HG02763 (cell line): Measurements from ENCODE around the gene SERGEF.

Experiments
- ATAC-seq: cut with Tn5 transposase; IDR thresholded peaks from one replicate; pipeline ENCODE4 v1.9.1; 2021; ENCODE audit warnings: mild to moderate bottlenecking, moderate library complexity; ENCODE audit not compliant: unreplicated experiment

Gene SERGEF

DNA sequence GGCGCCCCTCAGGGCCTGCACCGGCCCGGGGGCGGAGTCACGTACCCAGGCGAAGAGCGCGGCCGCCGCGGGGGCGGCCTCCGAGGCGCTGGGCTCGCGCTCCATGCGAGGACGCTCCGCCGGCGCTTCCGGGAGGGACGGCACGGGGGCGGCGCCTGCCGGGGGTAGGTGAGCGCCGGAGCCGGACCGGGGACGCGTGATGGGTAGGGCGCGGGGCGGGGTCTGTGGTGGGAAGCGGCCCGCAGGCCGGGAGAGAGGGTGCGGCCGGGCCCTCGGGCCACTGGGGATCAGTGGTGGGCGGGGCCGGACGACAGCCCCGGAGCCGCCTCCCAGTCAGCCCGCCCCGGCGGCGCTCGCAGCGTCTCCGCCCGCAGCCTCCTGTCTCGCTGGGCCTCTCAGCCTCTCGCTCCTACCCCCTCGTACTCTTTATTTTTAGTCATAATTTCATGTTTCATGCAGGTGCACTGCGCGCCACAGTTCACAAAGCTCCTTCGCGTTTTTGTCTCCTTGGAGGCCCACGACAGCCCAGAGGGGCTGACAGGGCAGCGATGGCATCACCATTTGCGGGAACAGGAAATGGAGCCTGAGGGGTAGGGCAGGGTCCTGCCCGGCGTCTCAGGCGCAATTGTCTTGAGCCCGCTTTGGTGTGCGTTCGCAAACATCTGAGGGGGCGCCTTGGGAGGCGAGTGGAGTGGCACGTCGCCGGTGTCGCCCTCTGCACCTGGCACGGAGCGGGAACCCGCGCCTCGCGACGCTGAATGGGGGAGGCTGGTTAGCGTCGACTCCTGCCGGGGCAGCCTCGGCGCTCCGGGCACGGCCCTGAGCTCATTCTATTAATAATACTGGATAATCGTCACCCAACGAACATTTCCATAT lies at the start of gene SERGEF:
Gene SERGEF, minus strand, starts transcription at position 142 of the 876 bp plus-strand sequence. Its CDS starts 37 bp downstream, at position 105.
- peak; percentile 93 for ATAC-seq

DNA sequence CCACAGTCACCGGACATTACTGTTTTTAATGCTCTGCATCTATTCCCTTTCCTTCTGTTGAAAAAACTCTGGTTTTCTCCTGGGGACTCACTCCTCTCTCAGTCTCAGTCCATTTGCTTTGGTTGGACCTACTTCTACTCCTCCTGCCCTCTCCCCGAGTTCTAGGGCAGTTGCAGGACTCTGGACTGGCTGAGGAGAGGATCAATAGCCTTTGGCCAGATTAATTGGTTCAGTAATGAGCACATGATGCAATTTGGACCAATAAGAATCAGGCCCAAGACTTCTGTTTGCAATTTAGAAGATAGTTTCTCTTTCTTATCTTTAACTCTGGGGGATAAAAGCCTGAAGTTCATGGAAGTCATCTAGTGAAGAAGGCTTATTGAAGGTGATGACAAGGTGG lies 48.5 kb upstream of the SERGEF start:
- ATAC-seq, result no peak

DNA sequence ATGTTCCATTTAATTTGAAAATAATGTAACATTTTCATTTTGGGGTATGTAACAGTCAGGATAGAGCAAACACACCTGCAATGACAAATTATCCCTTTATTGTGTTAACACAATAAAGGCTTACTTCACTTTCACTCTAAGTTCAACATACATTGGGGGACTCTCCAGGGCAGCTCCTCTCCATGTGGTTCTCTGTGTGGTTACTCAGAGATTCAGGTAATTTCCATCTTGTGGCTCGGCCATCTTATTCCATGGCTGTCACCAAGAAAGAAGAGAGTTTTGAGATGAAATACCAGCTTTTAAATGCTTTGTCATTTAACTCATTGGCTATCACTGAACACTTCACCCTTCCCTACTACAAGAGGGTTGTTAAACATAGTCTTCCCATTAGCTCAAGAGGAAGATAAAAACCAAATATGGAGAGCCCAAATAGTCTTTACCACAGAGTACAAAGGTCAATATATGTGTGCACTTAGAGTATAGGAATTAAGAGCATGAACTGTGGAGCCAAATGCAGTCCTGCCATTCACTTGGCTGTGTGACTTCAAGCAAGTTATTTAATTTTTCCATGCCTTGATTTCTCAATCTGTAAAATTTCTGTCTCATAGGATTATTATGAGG lies 43.8 kb upstream of the SERGEF start:
- no peak for ATAC-seq

DNA sequence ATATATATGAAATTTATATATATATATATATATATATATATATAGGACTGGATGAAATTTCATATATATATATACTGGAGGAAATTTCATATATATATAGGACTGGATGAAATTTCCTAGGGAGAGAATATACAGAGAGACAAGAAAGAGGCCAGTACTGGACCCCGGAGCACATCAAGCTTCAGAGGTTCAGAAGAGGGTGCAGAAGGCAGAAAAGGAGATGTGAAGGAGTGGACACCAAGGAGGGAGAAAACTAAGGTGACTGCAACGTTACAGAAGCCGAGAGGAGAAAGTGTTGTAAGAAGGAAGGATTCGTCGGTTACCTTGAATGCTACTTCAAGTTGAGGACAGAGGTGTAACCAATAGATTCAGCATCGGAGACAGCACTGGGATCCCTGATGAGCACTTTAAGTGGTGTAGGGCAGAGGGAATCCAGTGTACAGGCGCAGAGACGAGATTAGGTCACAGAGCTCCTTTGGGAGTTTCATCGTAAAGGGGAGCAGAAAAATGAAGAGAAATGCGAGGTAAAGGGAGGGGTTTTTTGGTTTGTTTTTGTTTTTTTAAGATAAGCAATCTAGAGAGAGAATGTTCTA lies 41.8 kb upstream of the SERGEF start:
- no peak for ATAC-seq

DNA sequence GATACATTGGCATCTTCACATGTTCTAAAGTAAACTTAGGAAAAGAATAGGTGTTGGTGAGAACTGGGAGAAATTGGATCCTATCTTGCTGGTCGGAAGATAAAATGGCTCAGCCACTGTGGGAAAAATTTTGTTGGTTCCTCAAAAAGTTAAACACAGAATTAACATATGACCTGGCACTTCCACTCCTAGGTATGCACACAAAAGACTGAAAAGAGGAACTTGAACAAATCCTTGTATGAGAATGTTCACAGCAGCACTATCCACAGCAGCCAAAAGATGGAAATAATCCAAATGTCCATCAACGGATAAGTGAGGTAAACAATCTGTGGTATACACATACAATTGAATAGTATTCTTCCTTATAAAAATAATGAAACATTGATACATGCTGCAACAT lies 38.0 kb upstream of the SERGEF start:
- ATAC-seq, result no peak

DNA sequence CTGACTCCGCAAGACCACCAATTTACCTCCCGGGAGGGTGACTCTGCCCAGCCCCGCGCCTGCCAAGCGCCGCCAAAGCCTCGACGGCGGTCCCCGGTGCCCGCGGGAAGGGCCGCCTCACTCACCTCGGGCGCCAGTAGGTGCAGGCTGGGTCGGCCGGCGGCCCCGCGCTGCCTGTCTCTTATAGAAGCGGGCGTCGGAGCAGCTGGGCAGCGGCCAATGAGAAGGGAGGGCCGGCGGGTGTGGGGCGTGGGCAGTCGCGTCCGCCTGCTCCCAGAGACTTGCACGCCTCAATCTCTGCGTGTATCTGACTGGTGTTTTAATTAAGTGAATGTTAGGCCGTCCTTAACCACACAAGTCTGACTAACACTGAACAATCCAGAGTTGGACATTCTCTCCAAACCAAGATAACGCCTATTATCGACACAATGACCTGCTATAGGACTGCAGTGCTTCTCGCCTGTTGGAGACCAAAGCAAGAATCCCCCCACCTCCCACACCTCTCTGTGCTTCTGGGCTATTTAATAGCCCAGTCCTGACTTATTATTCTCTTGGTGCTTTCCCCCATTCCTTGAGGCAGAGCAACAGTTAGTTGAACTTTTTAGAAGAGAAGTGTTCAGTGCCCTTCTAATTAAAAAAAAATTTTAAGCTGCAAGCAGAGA lies 33.4 kb upstream of the SERGEF start, which contains the start of gene TPH1:
Gene TPH1, minus strand, starts transcription at position 154 of the 662 bp plus-strand sequence. CDS start 5,507 bp downstream, outside the sequence.
- no peak for ATAC-seq

DNA sequence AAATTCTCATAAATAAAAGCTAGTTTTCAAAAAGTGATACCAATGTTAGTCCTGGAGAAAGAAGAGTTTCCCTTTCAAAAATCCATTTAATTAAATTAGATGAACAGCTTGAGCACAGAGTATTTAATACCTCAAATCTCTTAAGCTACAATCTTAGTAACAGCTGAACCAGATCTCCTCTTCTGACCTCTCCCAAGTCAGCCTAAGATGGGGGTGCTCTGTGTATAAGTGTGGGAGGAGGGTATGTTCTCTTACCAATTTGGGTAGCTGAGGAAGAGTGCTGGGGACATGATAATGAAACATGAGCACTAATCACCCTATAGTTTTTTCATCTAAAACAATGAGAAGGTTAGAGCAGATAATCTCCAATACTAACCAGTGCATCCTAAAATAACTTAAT lies 23.6 kb upstream of the SERGEF start:
- no peak for ATAC-seq

DNA sequence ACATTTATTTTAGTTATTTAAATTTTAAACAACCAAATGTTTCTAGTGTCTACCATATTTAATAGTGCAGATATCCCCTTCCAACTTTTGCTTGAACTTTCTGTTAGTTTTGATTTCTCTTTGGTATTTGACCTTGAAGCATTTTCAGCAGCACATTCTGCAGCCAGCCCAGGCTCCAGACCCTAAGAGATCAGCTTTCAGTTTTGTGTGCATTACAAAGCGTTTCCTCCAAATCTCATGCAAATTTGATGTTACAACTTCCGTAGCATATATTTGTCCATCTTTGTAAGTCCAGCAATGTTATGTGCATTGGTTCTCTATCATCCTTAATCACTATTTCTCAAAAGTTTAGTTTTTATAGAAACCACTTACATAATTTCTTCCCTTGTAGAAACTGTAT lies 14.6 kb upstream of the SERGEF start:
- no peak for ATAC-seq

DNA sequence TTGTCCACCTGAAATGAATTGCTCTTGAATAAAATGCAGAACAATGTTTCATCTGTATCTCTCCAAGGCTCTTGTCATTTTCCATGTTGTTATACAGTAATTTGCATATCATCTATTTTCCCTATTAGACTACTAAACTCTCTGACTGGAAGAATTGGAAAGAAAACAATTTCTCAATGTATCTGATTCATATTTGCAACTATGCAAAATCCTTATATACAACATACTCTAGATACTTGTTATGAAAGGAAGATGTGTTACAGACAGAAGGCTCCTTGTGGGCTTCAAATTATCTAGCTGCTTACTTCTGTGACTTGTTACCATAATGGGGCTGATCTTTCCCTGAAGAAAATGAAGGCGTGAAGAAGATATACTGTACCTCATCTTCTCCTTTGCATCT lies 9.6 kb upstream of the SERGEF start:
- ATAC-seq, result no peak

DNA sequence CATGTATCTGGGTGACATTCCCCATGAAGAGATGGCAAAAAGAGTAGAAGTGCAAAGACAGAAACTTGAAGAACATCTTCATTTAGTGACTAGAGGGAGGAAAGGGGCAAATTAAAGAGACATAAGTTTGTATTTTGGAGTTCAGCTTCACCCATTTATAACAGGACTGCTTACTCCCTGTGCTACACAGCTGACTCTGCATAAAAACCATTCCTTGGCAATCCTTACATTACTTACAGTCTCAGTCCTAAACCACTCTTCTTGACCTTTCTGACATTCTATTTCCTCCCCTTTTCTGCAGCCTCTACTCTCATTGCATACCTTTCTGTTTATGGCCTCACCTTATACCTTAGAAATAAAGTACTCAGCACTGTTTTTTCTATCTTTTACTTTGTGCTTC lies 6.8 kb upstream of the SERGEF start:
- ATAC-seq, result no peak

DNA sequence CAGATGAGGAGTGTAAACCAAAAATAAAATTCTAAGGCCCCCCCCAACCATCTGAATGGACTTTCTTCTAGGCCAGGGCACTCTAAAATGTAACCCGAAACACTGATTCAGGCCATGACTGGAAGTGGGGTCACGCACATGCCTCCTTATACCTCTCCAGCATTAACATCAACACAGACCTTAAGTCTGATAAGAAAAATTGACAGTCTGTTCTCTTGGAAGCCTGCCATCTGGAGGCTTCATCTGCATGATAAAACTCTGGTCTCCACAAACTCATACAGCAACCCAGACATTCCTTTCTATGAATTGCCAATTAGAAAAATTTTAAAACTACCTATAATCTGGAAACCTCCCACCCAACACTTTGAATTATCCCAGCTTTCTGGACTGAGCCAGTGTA lies 3.9 kb upstream of the SERGEF start:
- ATAC-seq, result no peak

DNA sequence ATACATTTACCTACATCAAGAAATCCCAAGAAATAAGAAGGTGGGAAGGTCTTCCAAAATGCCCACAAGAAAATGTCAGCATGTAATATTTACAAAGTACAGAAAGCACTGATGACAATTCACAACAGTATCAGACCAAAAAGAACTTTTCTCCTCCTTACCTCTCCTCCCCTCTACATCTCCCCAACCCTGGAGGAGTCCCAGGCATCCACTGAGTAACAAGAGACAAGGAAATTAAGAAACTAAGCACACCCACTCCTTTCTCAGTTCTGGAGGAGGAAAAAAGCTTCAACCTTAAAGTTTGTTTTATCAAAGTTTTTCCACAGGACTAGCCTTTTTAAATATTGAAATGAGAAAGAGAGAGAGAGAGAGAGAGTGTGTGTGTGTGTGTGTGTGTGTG lies 2.0 kb upstream of the SERGEF start:
- ATAC-seq, result no peak

DNA sequence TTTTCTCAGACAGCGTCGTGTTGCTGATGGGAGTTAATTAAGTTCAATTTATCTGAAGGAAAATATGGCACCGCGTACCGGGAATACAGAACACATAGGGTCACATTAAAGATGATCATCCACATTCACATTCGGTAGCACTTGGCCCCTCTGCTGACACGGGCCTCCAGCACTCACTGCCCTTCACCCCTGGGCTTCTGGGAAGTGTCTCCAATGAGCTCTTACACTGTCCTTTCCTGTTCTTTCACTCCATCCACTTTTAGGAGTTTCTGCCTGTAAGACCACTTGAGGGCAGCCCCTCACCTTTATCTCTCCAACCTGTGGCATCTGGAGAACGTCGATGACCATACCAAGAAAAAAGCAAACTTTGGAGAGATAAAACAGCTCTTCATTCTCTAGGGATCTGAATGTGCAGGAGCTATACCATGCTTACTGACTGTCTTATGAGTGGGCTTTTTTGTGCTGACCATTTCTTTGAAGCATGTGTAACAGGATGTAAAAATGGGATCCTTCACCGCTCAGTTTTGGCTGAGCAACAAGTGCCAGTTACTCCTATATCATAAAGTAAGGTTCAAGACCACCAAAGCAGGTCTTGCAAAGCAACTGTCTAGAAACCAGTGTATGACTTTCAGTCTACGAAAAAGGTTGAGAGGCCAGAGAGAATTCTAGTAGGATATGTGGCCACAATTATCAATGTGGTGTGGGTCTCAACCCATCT lies 1.1 kb upstream of the SERGEF start:
- ATAC-seq, result no peak

DNA sequence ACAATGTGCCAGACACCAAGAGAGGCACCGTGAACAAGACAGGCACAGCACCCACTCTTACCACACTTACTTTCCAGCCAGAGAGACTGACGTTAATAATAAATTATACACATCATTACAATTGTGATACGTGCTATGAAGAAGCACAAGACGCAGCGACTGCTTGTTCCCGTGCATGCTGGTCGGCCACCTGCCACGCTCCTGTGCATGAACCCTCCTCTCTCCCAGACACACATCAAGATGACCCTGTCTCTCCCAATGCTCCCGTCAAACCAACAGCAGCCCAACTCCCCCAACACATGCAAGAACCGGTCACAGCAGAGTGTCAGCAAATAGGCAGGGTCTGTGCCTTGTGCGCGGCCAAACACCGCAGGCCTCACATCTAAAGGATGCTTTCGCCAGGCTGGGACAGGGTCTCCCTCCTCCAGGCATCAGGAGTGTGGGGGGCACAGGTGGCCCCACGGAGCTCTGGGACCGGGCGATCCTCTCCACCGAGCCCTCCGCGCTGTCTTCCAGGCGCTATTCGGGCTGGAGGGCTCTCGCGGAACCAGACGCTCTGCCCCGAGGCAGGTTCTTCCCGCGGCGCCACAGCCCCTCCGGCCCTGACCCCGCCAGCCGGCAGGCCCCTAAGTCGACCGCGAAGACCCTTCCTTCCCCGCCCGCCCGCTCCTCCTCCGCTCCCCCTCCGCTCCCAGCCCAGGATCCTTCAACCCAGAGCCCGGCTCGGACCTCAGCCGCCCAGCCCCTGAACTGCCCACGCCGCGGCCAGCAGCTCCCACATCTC lies 533 bp downstream of the SERGEF start:
- ATAC-seq, result peak; percentile 2

DNA sequence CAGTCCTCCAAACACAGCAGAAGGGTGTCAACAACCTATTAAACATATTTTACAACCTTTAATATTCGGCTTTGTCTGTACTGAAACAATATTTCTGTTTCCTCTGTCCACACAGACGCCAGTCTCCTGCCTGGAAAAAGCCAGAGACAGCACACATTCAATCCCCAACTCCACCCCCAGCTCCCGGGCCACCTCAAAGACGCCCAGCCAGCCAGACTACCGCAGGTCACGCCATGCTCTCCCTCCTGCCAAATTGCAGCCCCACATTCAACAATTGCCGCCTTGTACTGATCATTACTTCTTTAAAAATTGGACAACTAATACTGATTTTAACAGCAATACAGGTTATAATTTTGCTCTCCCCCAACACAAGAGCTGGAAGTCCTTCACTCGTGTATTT lies 1.2 kb downstream of the SERGEF start:
- ATAC-seq, result no peak

DNA sequence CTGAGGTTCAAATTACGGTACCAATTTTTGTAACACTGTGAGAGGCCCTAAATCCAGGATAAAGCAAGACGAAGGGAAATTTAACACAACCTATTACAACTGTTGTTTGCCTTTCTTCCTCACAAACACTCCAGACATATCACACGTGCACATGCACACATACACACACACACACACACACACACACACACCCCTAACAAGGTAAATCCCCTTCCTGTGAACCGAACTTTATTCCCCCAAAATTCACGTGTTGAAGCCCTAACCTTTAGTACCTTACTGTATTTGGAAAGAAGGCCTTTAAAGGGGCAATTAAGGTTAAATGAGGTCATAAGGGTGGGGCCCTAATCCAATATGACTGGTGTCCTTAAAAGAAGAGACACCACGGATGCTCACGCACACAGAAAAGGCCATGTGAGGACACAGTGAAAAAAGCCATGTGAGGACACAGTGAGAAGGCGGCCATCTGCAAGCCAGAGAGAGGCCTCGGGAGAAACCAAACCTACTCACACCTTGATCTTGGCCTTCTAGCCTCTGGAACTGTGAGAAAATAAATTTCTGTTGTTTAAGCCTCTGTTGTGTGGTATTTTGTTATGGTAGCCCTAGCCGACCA lies 1.8 kb downstream of the SERGEF start:
- no peak for ATAC-seq

DNA sequence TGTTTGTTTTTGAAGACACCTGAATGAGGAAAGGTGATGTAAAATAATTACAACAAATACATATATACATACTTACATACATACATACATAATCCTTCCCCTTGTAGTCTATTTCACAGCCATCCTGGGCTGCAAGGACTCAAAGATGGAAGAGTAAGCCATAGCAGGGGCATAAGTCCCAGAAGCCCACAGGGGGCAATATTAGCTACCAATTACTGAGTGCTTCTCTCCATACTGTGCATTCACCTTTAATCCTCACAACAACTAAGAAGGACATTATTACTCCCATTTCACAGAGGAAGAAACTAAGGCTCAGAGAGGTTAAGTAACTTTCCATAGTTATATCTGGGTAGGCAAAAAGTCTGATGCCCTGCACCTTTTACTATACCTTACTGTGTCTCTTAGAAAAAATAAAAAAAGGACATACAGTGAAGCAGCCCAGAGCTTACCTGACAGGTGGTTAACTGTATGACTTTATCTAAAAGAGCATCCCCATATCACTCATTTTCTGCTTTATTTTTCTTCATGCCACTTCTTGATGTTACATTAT lies 2.7 kb downstream of the SERGEF start:
- ATAC-seq, result no peak

DNA sequence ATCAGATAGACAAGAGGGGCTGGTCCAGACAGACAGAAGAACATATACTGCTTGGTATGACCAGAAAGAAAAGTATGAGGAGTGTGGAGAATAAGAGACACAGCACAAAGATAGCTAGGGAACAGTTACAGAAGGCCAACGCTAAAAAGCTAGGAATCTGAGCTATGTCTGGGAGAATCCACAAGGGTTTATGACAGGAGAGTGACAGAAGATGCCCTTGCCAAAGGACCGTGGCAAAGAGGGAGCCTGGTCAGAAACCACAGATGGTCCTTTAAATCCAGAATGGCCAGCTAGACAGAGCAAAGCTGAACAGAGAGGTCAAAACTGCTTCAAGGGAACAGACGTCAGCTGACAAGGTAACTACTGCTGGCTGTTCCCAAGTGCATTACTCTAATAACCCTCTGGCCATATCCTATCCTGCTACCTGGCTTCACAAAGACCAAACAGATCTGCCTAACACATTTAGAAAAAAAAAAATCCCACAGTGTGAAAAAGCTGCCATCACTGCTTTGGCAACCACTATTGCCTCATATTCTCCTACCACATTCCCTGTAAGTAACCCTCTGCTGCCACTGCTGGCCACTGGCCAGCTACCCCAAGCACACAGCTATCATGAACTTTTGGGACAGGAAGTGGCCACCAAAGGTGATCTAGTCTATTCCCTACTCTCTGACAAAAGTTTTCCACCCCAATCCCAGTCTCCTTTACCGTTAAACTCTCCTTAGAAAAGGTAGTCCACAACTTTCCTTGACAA lies 7.3 kb downstream of the SERGEF start:
- ATAC-seq, result no peak

DNA sequence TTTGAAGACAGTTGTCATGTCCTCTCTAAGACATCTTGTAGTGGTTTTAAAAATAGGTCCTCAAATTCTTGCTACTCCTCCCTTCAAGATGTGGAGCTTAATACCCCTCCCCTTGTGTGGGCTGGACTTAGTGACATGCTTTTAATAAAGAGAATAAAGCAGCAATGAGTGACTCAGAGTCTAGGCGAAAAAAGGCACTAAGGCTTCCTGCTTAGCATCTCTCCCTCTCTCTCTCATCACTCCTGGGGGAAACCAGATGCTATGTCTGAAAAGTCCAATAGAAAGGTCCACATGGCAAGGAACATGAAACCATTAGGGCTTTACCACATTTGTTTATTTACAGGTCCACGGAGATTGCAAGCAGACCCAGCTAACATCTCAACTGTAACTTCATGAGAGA lies 11.7 kb downstream of the SERGEF start:
- no peak for ATAC-seq
